Tibial artery (tissue), 4 donors: ENCODE data around the gene TRIB2.
"Not testable (repeated sequence)": the region's sequence is repeated elsewhere in the genome, so short reads cannot be mapped to it uniquely, and the experiment has no call there.

Experiments used
- DNase-seq, 2 donors: peaks; one replicate each; pipeline ENCODE4 v3.0.0-alpha.2; 2019
- H3K27ac ChIP-seq, 2 donors: fragments of 200-600 bp; sonication (generic) in 1 of 2; 1 replicate in 1 of 2; 2 replicates in 1 of 2; pipeline ENCODE4 v1.5.1; 2018 to 2019; ENCODE audit warnings: mild to moderate bottlenecking in 1 of 2
- H3K27me3 ChIP-seq, 2 donors: fragments of 200-600 bp; sonication (generic) in 1 of 2; one replicate each; pipeline versions ENCODE4 v1.5.1 to v1.6.0; 2016 to 2019
- H3K36me3 ChIP-seq, 3 donors: fragments of 200-600 bp; sonication (generic) in 2 of 3; one replicate each; pipeline ENCODE4 v1.5.1; 2016 to 2019; ENCODE audit warnings: mild to moderate bottlenecking in 2 of 3
- H3K4me1 ChIP-seq, 4 donors: fragments of 200-600 bp; sonication (generic) in 2 of 4; 1 replicate in 3 of 4; 2 replicates in 1 of 4; pipeline ENCODE4 v1.5.1; 2016 to 2019
- H3K4me3 ChIP-seq, 2 donors: fragments of 200-600 bp; sonication (generic) in 1 of 2; 1 replicate in 1 of 2; 2 replicates in 1 of 2; pipeline ENCODE4 v1.5.1; 2018 to 2019; ENCODE audit warnings: mild to moderate bottlenecking in 2 of 2
- H3K9me3 ChIP-seq, 3 donors: fragments of 200-600 bp; sonication (generic) in 1 of 3; one replicate each; pipeline ENCODE4 v1.5.1; 2016 to 2019
- intact Hi-C: fragments of 100-400 bp; cut with DNase I; formaldehyde crosslinking; loops from one replicate; pipeline ENCODE4 v1.15.0; 2023; ENCODE audit warnings: low total_unique reads
- TF ChIP-seq, protein P1 (sequence below), 2 experiments: fragments of 200-600 bp in 1 of 2; fragments of 450-650 bp in 1 of 2; IDR thresholded peaks; one replicate each; pipeline ENCODE4 v1.5.1; 2017 to 2019; ENCODE audit warnings: antibody characterized with exemption in 2 of 2, mild to moderate bottlenecking in 1 of 2, moderate library complexity in 1 of 2

TRIB2 gene

DNA sequence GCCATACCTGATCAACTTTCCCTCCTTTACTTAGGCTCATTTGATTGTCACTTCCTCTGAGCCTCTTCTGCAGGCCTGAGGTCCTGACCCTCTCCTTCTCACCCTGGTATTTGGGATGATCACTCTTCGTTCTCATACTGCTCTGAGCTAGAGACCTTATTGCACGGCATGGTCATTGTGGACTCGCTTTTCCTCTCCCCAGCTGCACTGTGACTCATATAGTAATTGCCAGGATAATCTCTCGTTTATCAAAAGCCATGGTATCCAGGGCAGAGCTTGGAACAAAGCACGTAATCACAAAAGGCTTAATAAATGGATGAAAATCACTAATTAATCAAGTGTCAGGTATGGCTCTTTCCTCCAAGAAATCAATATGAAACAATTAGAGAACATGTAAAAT is 40.9 kb upstream of the TRIB2 start:
- no peak for DNase-seq
- no peaks in the 10 kb centered on the region for H3K27me3 ChIP-seq
- H3K4me3 ChIP-seq: no peak overlapping the region
- no peak overlapping the region for H3K27ac ChIP-seq
- no peaks in the 10 kb centered on the region for H3K9me3 ChIP-seq
- peaks cover 0 to 25% (median 3%) of the 10 kb centered on the region in 4 donors for H3K4me1 ChIP-seq
- no peaks in the 10 kb centered on the region for H3K36me3 ChIP-seq
- TF ChIP-seq, protein P1, sequence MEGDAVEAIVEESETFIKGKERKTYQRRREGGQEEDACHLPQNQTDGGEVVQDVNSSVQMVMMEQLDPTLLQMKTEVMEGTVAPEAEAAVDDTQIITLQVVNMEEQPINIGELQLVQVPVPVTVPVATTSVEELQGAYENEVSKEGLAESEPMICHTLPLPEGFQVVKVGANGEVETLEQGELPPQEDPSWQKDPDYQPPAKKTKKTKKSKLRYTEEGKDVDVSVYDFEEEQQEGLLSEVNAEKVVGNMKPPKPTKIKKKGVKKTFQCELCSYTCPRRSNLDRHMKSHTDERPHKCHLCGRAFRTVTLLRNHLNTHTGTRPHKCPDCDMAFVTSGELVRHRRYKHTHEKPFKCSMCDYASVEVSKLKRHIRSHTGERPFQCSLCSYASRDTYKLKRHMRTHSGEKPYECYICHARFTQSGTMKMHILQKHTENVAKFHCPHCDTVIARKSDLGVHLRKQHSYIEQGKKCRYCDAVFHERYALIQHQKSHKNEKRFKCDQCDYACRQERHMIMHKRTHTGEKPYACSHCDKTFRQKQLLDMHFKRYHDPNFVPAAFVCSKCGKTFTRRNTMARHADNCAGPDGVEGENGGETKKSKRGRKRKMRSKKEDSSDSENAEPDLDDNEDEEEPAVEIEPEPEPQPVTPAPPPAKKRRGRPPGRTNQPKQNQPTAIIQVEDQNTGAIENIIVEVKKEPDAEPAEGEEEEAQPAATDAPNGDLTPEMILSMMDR (IDR thresholded peaks at IDR 0.05): no peak
- intact Hi-C loops: no loop called here

DNA sequence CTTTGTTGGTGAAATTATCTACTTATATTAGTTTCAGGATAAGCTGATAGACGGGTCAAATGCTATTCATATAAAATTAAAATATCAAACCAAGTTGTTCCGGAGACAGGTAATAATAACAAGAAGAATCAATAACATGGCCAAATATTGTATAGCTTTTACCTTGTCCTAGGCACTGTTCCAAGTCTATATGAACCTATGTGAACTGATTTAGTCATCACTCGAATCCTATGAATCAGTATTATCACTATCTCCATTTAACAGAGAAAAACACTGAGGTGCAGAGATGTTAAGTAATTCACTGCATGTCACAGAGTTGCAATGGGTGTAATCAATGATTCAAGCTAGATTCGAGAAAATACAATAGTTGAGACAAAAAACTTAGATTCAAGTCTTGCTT is 40.0 kb upstream of the TRIB2 start:
- no peak for DNase-seq
- no peaks in the 10 kb centered on the region for H3K36me3 ChIP-seq
- intact Hi-C loops: no loop called here
- H3K4me3 ChIP-seq: no peak overlapping the region
- H3K27ac ChIP-seq: no peak overlapping the region
- TF ChIP-seq, protein P1 (IDR thresholded peaks at IDR 0.05): no peak
- no peaks in the 10 kb centered on the region for H3K27me3 ChIP-seq
- peaks cover 0 to 17% (median 0%) of the 10 kb centered on the region in 4 donors for H3K4me1 ChIP-seq
- H3K9me3 ChIP-seq: no peaks in the 10 kb centered on the region

DNA sequence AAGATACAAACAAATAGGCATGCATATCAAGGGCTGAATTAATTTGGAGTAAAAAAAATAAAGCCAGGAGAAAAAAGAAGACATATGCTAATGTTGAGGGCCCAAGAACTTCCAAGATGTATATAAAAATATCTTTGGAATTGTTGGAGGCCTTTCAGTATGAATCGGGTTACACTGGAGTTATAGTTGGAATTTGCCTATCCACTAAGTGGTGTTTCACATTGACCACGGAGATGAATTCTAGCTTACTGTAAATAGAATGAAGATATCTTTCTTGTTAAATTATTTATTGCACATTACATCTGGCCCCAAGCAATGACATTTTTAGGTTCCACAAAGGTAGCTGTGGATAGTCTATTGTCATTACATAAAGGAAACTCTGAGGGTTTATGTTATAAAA is 38.5 kb upstream of the TRIB2 start:
- DNase-seq: no peak
- intact Hi-C loops: no loop called here
- Histone ChIP-seq H3K9me3 (no peaks in the 10 kb centered on the region), H3K4me3 (no peak overlapping the region), H3K36me3 (no peaks in the 10 kb centered on the region), H3K27me3 (no peaks in the 10 kb centered on the region), H3K27ac (no peak overlapping the region), H3K4me1 (peaks cover 0 to 10% (median 0%) of the 10 kb centered on the region in 4 donors)
- TF ChIP-seq, protein P1 (IDR thresholded peaks at IDR 0.05): no peak

DNA sequence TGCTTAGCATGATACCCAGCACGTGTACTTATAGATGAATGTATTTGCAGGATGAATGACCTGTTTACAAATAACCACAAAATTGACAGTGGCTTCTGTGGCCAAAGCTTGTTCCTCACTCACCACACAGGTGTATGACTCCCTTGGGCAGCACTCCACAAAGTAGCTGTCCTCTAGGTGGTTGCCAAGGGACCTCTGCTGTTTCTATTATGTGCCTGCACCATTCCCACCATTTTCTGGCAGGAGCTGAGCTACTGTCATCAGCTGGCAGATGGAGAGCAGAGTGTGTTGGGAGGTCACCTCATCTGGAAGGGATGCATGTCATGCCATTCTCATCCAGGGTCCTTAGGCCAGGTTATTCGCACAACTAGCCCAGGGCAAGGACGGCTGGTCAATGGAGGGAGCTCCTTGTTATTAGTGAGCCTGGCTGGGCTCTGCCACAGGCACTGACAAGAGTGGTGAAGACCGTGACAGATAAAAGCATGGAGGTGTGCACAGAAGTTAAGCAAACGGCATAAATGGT is 37.1 kb upstream of the TRIB2 start:
- Histone ChIP-seq H3K4me1 (peaks cover 0 to 14% (median 7%) of the 10 kb centered on the region in 4 donors), H3K9me3 (no peaks in the 10 kb centered on the region), H3K4me3 (no peak overlapping the region), H3K27me3 (no peaks in the 10 kb centered on the region), H3K27ac (no peak overlapping the region), H3K36me3 (no peaks in the 10 kb centered on the region)
- no peak for DNase-seq
- intact Hi-C loops: no loop called here
- TF ChIP-seq, protein P1 (IDR thresholded peaks at IDR 0.05): no peak

DNA sequence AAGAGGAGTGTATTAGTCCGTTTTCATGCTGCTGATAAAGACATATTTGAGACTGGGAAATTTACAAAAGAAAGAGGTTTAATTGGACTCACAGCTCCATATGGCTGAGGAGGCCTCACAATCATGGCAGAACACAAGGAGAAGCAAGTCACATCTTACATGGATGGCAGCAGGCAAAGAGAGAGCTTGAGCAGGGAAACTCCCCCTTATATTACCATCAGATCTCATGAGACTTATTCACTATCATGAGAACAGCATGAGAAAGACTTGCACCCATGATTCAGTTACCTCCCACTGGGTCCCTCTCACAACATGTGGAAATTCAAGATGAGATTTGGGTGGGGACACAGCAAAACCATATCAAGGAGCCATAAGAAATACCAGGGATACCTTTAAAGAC is 36.6 kb upstream of the TRIB2 start:
- H3K27me3 ChIP-seq, H3K4me3 ChIP-seq, H3K36me3 ChIP-seq, DNase-seq, intact Hi-C loops, H3K27ac ChIP-seq, H3K9me3 ChIP-seq: not testable (repeated sequence)
- H3K4me1 ChIP-seq: peaks cover 0 to 15% (median 12%) of the 10 kb centered on the region in 4 donors

DNA sequence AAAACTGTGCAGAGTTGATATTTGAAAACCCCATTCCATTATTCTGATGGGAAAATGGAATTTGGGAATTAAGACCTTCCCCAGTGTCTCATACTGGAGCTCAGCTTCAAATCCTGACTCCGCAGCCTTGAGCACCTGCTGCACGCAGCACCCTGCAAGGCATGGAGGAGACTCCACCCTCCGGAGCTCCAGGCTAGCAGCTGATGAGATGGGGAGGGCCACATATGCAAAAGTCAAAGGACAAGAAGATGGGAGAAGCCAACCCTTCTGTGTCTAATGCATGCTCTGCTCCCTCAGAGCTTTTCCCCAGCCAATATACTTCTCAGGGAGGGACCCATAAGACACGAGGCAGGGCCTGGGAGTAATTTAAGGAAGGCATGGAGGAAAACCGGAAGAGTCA is 34.7 kb upstream of the TRIB2 start:
- H3K9me3 ChIP-seq: no peaks in the 10 kb centered on the region
- H3K4me1 ChIP-seq: peaks cover 0 to 20% (median 13%) of the 10 kb centered on the region in 4 donors
- no peak overlapping the region for H3K27ac ChIP-seq
- DNase-seq: no peak
- H3K27me3 ChIP-seq: no peaks in the 10 kb centered on the region
- no peak overlapping the region for H3K4me3 ChIP-seq
- H3K36me3 ChIP-seq: no peaks in the 10 kb centered on the region
- intact Hi-C loops: no loop called here
- TF ChIP-seq, protein P1 (IDR thresholded peaks at IDR 0.05): no peak
